Cardiac muscle cell (in vitro differentiated cells and primary cell): ENCODE data around the gene HSPB1. TPM values are rescaled to one million over a fixed set of nuclear protein-coding genes. Genes with fewer than 3 reads are reported as not detected.
A peak's percentile ranks its signal among the peaks of the same experiment; 100 is the strongest.
"Not testable (repeated sequence)": the region's sequence is repeated elsewhere in the genome, so short reads cannot be mapped to it uniquely, and the experiment has no call there.

Experiments
- DNase-seq, 2 donors: peaks; one replicate each; pipeline versions ENCODE4 v3.0.0 to v3.0.0-alpha.2; 2010 to 2017; ENCODE audit warnings: low read depth in 1 of 2, low spot score in 1 of 2
- H3K27ac ChIP-seq: fragments of 200-600 bp; sonication (generic); 2 replicates; pipeline ENCODE4 v1.5.1; 2016
- H3K27me3 ChIP-seq: fragments of 200-600 bp; sonication (generic); 2 replicates; pipeline ENCODE4 v1.6.0; 2016; ENCODE audit warnings: control low read depth
- H3K36me3 ChIP-seq: fragments of 200-600 bp; sonication (generic); 2 replicates; pipeline ENCODE4 v1.5.1; 2016; ENCODE audit warnings: control low read depth
- H3K4me1 ChIP-seq: fragments of 200-600 bp; sonication (generic); 2 replicates; pipeline ENCODE4 v1.8.1; 2017; ENCODE audit warnings: low read depth, mild to moderate bottlenecking, mixed run types
- H3K4me3 ChIP-seq: fragments of 200-600 bp; sonication (generic); 2 replicates; pipeline ENCODE4 v1.5.1; 2016; ENCODE audit warnings: mild to moderate bottlenecking
- H3K9me3 ChIP-seq: fragments of 200-600 bp; sonication (generic); 2 replicates; pipeline ENCODE4 v1.5.1; 2017; ENCODE audit warnings: low read depth, mild to moderate bottlenecking, control low read depth
- CTCF ChIP-seq: IDR thresholded peaks from 2 replicates; pipeline ENCODE4 v1.5.1; 2012; ENCODE audit warnings: low read depth, mild to moderate bottlenecking, low read length
- polyA plus RNA-seq: library from polyadenylated mRNA; unstranded; fragments of >200 nt; fragmentation: Nextera tagmentation; extraction: Ambion mirVana; gene quantifications from 2 replicates; pipeline ENCODE4 v1.2.1, GENCODE V29; 2016
- total RNA-seq: library from RNA; depleted of rRNA; stranded (reverse); fragments of >200 nt; gene quantifications from 2 replicates; pipeline ENCODE4 v1.2.3, GENCODE V29; 2016

HSPB1 gene
- total and polyA plus RNA-seq, 2 experiments from 2014 or later = 1,267 to 3,793 TPM

DNA sequence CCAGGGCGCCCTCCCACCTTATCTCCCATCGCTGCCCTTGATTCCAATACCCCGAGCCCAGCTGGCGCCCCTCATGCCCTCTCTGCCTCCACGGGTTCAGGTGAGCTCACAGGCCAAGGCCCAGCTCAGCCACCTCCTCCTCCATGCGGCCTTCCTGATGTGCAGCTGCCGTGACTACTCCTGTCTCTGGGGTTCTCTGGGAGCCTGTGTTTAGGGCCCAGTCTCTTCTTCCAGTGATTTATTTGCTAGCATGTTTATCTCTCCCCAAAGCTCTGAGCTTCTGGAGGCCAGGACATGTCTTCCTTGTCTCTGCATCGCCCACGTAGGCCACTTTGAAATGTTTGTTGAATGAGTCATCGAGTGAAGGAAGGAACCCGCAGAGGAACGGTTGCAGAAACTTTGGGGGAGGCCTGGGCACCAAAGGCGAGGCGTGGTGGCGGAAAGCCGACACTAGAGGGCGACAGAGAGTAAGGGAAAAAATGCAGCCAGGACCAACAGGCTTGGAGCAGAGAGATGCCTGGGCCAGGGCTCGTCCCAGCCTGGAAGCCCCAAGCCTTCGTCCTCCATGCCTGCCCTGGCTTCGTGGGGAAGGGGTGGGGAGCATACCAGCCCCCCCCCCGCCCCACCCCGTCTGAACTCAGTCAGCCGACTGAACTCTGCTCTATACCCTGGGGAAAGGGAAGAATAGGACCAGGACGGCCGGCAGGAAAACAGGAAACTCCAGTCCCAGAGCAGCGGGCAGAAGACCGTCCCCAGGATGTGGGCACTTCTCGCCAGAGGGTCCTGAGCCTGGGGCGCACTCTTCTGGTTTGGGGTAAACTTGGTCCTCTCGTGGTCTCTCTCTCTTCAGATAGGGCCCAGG is 10.9 kb upstream of the HSPB1 start:
- DNase-seq = peak; percentile 84 to 98
- Histone ChIP-seq H3K9me3 (no peaks in the 10 kb centered on the region), H3K4me1 (peaks cover 4% of the 10 kb centered on the region), H3K4me3 (no peak overlapping the region), H3K27ac (no peak overlapping the region), H3K36me3 (no peaks in the 10 kb centered on the region), H3K27me3 (no peaks in the 10 kb centered on the region)
- TF ChIP-seq CTCF = peak; percentile 94

- H3K4me3 ChIP-seq = no peak overlapping the region
- H3K27me3 ChIP-seq = no peaks in the 10 kb centered on the region
- no peaks in the 10 kb centered on the region for H3K9me3 ChIP-seq
- no peaks in the 10 kb centered on the region for H3K36me3 ChIP-seq
- no peak for TF ChIP-seq CTCF
- no peak overlapping the region for H3K27ac ChIP-seq
- DNase-seq = no peak
- peaks cover 4% of the 10 kb centered on the region for H3K4me1 ChIP-seq
Measured at GRCh38 chr7:76292213-76292573, 10.3 kb upstream of the HSPB1 start.

DNA sequence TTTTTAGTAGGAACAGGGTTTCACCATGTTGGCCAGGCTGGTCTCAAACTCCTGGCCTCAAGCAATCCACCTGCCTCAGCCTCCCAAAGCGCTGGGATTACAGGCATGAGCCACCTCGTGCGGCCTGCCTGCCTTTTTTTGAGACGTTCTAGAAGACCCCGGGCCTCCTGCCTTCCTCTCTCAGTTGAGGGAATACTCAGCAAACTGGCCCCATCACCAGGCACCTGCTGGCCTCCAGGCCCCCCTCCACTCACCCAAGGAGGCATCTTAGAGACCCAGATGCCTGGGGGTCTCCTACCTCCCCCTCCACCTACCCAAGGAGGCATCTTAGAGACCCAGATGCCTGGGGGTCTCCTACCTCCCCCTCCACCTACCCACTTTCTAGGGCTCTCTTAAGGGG is 9.6 kb upstream of the HSPB1 start:
- not testable (repeated sequence) for H3K9me3 ChIP-seq, H3K4me3 ChIP-seq, H3K27ac ChIP-seq, H3K27me3 ChIP-seq, H3K36me3 ChIP-seq, DNase-seq, H3K4me1 ChIP-seq

- Histone ChIP-seq H3K9me3 (no peaks in the 10 kb centered on the region), H3K36me3 (no peaks in the 10 kb centered on the region), H3K27ac (no peak overlapping the region), H3K4me3 (no peak overlapping the region), H3K4me1 (peaks cover 4% of the 10 kb centered on the region), H3K27me3 (no peaks in the 10 kb centered on the region)
- no peak for DNase-seq
- no peak for TF ChIP-seq CTCF
Measured at GRCh38 chr7:76293407-76293901, 9.0 kb upstream of the HSPB1 start.

DNA sequence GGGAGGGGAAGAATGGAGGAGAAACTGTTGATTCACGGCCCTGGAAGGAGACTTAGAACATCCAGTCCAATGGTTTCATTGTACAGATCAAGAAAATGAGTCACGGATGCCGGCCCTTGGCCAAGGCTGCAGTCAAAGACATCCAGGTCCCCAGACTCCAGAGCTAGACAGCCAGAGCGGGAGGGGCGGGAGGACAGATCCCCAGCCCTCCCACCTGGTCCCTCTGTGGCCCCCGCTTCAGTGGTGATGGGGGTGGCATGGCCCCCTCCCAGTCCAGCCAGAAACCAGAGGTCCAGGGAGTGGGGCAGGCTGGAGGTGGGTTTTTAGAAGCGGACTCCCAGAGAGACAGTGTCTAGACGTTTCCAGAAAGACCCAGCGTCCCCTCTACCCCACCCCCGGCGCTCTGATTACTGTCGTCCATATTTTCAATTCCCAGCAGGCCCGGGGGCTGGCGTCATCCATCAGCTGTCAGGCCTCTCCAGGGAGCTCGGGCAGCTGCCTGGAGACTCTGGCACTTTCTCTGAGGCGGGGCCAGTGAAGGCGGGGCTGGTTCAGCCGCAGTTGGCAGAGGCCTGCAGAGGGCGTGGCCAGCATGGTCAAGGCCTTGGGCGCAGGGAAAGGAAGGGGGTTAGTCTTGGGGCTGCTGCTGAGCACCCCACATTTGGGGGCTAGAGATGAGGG is 8.0 kb upstream of the HSPB1 start:
- TF ChIP-seq CTCF = no peak
- Histone ChIP-seq H3K36me3 (no peaks in the 10 kb centered on the region), H3K27ac (peak overlapping the region; percentile 63), H3K9me3 (no peaks in the 10 kb centered on the region), H3K4me3 (no peak overlapping the region), H3K27me3 (no peaks in the 10 kb centered on the region), H3K4me1 (peaks cover 4% of the 10 kb centered on the region)
- peak; percentile 86 to 98 for DNase-seq
